Germinal center (tissue), 1 donor: ENCODE results near the gene DNAJB13.

Source experiments
- DNase-seq: peaks from one replicate; pipeline ENCODE4 v3.0.0; 2012; ENCODE audit warnings: mixed read lengths, low spot score

Gene DNAJB13

DNA sequence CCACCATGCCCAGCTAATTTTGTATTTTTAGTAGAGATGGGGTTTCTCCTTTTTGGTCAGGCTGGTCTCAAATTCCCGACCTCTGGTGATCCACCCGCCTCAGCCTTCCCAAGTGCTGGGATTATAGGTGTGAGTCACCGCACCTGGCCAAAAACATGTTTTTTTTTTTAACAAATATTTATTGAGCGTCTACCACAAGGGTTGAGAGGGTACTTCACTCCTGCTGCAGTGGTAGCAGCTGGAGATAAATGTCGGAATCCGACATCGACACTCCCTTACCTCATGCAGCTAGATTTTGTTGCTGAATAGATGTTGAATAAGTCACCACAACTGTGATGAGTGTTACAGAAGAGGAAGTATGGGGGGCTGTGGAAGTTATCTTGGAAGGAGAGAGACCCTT is 971 bp downstream of the DNAJB13 start:
- DNase-seq, result no peak

DNA sequence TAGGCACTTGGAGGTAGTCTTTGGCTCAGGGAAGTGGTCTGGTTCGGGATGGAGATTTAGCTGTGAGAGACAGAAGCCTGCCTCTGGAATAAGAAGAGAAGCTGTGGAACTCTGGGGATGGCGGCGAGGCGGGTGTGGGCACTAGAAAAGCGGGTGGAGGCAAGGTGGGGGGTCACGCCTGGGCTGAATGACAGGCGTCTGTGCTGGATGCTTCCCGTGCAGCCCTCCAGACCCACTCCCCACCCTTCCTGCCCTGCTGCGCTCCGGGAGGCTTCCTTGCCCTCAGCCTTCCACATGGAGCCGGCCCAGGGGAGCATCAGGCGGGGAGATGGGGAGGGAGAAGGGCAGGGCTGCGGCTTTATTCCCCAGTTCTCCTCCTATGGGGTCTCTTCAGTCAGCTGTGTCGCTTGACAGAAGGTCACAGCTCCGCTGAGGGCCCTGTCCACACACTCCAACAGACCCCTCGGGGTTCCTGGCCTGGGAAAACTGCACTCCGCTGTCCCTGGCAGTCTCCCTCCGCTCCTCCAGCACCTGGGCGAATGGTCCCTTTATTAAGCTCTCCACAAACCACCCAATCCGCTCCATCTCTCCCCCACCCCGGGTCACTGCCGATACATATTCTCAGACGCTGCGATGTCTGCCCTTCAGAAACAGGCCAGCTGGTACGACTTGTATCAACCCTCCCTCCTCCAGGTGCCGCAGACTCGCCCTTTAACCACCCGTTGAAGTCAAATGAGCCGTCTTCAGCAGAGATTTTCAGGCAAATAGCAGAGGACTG is 6.2 kb downstream of the DNAJB13 start:
- DNase-seq, result no peak

DNA sequence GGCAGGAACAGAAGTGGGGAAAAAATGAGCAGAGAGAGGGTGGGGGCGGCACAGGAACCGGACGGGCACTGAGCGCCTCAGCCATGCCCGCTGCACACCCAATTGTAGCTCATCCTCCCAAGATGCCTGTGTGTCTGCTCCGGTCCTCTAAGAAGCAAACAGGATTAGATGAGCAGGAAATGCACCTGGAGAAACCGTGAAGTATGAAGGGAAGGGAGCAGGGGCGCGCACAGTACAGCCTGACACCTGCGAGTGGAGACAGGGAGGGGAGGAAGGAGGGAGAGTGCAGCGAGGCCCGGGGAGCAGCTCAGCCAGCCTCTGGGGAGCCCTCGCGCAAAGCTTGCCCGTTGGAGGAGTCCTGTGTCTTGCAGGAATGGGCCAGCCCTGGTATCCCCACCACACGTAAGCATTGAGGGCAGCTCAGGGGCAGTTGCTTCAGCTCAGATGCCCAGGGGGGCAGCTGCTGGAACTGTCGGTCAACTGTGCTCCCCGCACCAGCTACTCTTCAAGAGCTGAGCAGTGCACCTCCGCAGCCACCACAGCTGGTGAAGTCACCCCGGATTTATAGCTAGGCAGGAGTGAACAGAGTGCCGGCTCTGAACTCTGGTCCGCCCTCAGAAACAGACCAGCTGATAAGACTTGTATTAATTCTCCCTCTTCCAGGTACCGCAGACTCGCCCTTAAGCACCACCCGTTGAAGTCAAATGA is 7.0 kb downstream of the DNAJB13 start:
- DNase-seq, result peak; percentile 3

DNA sequence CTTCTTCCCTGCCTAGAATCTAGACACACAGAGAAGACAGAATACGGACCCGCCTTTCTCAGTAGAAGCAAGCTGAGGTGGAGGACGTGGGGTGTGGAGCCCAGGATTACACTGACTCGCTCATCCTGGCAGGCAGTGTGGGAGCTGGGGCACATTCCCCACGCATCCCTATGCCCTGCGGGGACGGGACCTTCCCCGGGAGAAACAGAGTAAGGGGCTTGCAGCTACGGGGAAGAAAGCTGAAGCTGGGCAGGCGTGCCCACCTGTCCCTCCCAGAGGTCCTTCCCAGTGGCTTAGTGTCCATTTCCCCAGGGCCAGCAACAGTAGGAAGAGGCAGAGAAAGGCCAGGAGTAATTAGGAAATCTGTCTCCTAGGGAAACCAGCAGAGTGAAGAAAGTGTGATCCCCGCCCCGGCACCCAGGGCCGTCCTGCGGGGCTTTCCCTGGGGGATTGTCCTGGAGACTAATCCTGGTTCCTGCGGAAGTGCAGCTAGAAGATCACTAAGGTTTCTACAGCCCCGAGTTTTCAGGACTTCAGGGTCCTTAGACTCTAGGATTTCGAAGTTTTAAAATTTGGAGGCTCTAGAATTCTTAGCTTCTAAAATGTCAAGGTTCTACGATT is 7.8 kb downstream of the DNAJB13 start:
- DNase-seq, result no peak

DNA sequence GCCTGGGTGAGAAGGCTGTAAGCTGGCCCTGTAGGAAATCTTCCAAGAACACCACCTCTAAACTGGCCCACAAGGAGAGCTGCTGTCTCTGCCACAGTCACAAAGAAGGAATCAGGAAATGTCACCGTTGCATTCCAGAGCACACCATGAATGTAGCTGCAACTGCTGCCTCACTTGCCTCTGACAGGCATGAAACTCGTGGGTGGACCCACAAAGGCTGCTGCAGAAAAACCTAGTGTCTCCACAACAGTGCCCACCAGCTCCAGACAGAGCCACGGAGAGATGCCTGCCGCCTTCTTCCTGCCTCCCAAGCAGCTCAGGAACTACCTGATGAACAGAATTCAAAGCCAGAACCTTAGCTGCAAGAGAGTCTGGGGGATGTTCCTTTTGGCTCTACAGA is 10.5 kb downstream of the DNAJB13 start:
- no peak for DNase-seq

DNA sequence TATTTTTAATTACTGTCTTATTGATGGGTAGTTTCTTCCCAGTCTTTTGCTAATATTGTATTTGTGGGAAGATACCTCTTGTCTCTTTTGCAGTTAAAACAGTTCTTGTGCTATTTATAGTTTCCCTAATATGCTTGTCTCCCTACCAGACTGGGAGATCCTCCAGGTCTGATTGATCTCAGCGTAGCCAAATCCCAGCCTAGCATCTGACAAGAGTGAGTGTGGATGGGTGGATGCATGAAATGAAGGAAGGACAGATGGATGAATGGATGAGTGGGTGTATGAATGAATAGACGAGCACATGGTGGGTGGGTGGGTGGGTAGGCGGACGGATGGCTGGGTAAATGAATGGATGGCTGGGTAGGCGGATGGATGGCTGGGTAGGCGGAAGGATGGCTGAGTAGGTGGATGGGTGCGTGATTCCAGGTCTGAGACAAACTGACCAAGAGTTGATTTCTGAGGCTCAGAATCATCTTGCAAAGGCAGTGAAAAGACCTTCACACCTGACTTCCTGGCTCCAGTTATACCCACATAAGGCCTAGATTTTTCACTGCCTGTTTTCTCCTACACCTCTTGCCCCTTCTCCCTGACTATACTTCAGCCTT is 11.4 kb downstream of the DNAJB13 start:
- DNase-seq, result no peak

DNA sequence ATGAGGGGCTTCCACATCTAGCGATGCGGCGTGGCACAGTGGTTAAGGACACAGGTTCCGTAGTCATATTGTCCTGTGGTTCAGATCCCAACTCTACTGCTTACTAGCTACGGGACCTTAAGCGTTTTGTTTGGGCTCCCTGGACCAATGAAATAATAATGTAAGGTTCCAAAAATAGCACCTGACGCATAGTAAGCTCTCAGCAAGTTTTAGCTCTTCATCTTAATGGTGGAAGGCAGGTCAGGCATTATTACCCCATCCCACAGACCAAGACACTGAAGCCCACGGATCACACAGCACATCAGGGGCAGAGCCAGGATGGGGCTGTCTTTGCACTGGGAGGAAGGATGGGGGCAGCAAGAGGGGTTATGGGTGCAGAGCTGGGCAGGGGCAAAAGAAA is 13.0 kb downstream of the DNAJB13 start:
- no peak for DNase-seq

DNA sequence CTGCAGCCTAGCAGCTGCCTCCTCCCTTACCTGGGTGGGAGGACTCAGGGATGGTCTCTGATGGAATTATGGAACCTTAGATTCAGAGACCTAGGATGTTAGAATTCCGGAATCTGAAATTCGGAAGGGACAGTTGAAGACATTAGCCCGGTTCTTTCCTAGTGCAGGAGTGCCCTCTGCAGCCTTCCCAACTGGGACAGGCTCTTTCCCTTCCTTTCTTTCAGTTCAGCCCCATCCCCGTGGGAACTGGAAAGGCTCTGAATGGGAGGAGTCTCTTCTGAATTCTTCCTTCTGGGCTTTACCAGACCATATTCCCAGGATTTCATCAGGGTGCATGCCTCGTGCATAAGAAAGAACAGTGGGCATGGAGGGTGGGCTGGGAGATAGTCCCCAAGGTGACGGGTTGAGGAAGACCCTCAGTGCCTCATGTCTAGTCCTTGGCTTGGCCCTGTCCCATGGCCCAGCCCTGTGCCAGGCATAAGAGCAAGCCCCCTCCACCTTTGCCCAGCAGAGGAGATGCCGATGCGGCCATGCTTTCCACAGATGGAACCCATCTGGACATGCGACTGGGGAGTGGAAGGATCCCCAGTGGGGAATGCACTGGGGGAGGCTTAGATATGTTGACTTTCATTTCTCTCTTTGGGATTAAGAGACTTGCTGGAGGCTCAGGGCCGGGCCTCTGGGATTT is 14.4 kb downstream of the DNAJB13 start:
- no peak for DNase-seq

DNA sequence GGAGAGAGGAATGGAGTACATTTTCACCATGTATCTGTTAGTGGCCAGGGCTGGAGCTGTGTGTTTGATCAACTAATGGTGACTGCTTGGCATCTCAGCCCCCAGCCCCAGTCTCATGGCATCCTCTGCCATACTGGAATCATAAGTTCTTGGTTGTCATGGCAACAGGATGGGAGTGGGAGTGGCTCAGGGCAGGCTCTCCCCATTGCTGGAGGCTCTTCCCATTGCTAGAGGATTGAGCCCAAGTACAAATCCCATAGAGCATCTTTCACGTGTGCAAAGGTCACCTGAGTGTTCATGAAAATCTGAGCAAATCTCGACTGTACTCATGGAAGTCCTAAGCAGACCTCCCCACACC is 14.9 kb downstream of the DNAJB13 start:
- DNase-seq, result no peak

DNA sequence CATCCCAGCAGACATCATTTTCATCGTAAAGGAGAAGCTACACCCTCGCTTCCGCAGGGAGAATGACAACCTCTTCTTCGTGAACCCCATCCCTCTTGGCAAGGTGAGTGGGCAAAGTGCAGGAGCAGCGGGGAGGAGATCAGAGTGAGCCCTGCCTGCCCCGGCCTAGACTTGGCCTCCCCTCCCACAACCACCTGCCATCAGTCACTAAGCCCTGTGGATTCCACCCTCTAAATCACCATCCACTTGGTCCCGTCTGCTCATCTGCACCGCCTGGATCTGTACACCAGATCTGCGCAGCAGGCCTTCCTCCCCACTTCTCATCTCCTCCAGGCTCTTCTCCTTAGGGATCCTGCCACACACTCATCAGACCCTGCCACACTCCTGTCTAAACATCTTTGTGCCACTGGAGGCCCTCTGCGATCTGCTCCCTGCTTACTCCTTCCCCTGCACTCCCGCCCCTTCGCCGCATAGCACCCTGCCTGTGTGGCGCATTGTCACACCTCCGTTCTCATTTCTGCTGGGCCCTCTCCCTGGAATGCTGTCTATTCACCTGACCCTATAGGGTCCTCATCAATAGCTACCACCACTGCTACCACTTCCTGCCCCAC is 17.6 kb downstream of the DNAJB13 start:
- DNase-seq, result no peak

DNA sequence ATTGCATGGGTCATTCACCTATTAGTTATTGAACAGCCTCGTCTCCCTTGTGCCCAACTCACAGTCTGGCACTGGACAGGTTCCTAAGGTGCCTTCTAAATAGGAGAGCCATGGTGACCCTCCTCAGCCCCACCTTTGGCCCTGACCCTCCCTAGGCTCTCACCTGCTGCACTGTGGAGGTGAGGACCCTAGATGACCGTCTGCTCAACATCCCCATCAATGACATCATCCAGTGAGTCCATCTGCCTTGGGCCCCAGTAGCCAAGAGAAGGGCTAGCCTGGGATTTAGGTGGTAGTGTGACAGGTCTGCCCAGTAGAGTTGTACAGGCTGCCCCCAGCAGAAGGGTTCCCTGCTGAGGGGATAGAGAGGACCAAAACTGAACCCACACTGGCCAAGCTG is 18.3 kb downstream of the DNAJB13 start:
- no peak for DNase-seq

DNA sequence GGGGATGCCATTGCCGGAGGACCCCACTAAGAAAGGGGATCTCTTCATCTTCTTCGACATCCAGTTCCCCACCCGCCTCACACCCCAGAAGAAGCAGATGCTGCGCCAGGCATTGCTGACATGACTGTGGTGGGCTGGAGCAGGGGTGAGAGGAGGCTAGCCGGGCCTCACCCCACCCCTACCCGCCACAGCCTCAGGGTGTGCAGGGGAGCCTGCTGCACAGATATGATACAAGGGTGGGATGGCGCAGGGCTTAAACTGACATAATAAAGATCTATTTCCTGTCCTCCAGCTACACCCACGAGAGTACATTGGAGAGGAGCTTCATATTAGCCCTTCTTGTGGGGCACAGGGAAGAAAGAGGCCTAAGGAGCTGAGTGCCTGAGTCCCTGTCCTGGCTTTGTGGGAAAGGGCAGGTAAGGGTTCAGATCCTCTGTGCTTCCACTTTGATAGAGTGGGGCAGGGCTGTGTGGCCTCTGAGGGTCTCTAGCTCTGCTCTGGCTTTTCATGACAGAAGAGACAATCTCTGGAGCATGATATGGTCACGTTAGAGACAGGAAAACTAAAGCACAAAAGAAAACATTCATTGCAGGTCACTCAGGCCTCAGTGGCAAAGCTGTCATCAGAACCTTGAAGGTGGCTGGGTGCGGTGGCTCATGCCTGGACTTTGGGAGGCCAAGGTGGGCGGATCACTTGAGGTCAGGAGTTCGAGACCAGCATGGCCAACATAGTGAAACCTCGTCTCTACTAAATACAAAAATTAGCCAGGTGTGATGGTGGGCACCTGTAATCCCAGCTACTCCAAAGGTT is 19.4 kb downstream of the DNAJB13 start:
- DNase-seq, result no peak

DNA sequence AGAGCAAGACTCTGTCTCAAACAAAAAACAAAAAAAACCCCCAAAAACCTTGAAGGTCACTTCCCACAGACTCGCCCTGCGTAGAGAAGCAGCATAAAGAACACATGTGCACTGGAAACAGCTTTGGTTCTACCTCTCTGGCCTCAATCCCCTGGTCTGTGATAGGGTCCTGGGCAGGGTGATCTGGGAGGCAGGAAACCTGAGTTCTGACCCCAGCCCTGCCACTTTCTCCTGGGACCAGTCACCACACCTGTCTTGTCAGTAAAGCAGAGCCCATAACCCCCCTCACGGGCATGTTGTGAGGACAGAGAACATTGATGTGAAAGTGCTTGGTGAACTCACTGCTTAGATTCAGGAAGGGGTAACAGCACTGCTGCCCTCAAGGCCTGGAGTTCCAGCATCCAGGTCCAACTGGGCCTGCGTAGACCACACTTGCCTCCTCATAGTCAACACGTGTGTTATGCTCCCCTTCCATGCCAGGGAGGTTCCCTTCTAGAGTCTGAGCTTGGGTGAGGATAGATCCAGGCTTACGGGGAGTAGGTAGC is 20.4 kb downstream of the DNAJB13 start:
- DNase-seq, result no peak

DNA sequence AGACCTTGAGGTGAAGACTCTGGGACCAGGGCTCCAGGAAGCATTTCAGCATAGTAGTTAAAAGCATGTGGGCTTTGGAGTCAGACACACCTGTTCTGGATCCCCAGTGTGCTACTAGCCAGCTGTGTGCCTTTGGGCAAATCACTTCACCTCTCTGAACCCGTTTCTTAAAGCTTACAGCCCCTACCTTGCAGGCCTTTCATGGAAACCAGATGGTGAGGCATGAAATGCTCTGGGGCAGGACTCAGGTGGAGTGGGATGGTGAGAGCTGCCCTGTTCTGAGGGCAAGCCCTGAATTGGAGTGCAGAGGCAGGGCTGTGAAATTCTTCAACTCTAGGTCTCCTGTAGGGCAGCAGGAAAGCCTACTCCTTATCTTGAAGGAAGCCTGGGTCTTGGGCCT is 21.4 kb downstream of the DNAJB13 start:
- no peak for DNase-seq

DNA sequence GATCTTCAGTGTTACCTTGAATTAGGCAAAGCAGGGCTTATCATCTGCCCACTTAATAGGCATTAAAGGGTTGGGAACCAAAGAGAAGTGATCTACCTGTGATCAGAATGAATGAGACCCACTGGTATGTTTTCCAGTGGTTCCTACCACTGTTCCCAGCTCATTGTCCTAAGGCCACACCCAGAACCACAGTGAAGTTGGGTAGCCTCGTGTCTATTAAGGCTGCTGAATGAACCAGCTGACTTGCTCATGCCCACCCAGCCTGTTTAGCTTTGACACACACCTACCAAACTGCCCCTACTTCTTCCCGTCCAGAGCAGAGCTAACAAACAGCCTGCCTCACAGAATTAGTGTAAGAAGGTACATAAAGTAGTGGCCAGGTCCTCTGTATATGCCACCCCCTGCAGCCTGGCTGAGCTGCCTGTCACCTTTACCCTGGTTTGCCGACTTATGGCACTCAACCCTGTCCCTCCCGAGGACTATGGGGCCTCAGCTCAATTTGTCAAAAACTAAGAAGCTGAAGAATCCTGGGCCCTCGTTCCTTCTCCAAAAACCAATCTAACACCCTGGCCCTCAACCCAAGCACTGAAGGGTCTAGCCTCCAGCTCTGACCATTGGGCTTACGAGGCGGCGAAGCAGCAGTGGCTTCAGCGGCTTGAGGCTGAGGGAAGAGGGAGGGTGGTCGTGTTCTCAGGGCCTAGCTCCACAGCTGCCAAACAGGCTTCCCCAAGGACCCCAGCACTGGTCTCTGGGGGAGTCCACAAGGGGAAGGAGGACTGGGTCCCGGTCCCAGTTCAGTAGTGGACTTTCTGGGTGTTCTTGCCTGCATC is 22.0 kb downstream of the DNAJB13 start:
- no peak for DNase-seq

DNA sequence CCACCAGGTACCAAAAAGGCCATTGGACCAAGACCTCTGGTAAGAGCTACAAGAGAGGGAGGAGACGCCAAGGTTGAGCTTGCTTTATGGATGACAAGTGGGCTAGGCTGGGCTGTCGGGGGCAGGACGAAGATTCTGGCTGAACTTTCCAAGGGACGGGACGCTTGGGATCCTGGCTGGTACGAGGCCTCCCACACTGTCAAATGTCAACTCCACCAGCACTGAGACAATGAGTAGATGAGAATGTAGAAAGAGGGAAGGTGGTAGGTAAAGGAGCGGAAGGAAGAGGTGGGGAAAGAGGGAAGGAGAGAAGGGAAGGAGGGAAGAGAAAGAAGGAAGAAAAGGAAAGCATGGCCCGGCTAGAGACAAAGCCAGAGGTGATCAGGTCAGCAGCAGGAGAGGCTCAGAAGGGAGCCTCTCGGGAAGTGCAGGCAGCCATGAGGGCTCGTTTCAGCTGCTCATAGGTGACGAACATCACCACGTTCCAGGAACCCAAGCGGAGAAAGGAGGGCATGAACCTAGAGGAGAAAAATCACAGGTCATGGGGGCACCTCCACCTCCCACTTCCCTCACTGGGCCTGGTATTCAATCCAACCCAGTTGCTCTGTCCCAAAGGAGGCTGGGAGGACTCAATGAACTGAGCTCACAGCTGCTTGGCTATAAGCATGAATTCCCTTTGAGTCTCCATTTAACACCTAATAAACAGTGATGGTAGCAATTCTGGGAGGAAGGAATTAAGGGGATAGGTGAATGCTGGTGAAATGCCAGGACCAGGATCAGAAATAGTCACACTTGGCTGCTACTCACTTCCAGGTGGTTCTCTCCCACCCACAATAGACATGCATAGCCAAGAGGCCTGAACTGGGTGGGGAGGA is 24.0 kb downstream of the DNAJB13 start:
- DNase-seq, result no peak

DNA sequence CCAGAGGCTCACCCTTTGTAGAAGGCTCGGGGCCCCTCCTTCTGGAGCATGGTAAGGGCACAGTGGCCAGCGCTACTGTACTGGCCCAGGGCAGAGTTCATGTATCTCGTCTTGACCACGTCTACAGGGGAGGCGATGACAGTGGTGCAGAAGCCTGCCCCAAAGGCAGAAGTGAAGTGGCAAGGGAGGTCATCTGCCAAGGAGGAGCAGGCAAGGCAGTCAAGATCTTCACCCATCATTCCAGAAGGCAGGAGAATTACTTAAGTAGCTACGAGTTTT is 24.6 kb downstream of the DNAJB13 start:
- no peak for DNase-seq

DNA sequence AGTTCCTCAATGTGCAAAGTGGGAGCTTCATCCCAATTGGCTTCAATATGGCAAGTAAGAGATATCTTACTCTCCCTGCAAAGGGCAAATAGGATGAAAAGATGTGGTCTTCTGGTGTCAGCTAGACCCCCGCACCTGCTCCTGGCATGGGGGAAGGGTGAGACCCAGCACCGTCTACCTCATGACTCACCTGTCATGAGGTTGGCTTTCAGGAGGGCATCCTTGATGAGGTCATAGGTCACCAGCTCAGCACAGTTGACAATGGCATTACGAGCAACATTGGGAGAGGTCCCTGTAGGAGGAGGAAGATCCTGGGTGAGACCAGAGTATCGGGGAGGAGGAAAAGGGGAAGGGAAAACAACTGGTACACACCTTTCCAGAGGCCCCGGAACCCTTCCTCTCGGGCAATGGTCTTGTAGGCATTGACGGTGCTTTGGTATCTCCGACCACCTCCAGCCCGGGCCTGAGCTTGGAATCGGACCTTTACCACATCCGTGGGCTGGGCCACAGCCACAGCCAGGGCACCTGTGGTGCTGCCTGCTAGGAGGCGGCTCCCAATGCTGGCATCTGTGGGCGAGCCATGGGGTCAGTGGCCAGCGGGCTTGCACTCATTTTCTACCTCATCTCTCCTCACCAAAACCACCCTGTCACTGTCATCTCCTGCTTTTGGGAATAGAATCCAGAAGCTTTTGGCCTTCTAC is 25.8 kb downstream of the DNAJB13 start:
- DNase-seq, result no peak
